ENCODE measurements around the gene SHC2.
"Not testable (repeated sequence)": the region's sequence is repeated elsewhere in the genome, so short reads cannot be mapped to it uniquely, and the experiment has no call there.

SHC2 gene

GRCh38 chr19:468587-469256 lies 7.9 kb upstream of the SHC2 start:
- DNase-seq, result no peak

GRCh38 chr19:467554-467953 lies 6.7 kb upstream of the SHC2 start:
- DNase-seq, result no peak

- no peak for DNase-seq
Measured at GRCh38 chr19:465056-465816, 4.4 kb upstream of the SHC2 start.

- no peak for DNase-seq
Measured at GRCh38 chr19:464208-464545, 3.3 kb upstream of the SHC2 start.

GRCh38 chr19:463483-464207 lies 2.8 kb upstream of the SHC2 start:
- DNase-seq, result no peak

- DNase-seq, result peak; percentile 60
Measured at GRCh38 chr19:461721-462551, 1.1 kb upstream of the SHC2 start.

GRCh38 chr19:459724-460511 lies 915 bp downstream of the SHC2 start:
- DNase-seq, result peak; percentile 55

GRCh38 chr19:458091-459042 lies 2.5 kb downstream of the SHC2 start:
- no peak for DNase-seq

- no peak for DNase-seq
Measured at GRCh38 chr19:457636-458035, 3.2 kb downstream of the SHC2 start.

- no peak for DNase-seq
Measured at GRCh38 chr19:456547-457110, 4.2 kb downstream of the SHC2 start.

- DNase-seq, result no peak
Measured at GRCh38 chr19:455851-456546, 4.8 kb downstream of the SHC2 start.

GRCh38 chr19:455031-455705 lies 5.7 kb downstream of the SHC2 start:
- DNase-seq, result no peak

GRCh38 chr19:453606-454005 lies 7.2 kb downstream of the SHC2 start:
- DNase-seq, result no peak

GRCh38 chr19:452829-453228 lies 8.0 kb downstream of the SHC2 start:
- no peak for DNase-seq

- not testable (repeated sequence) for DNase-seq
Measured at GRCh38 chr19:450912-451481, 9.8 kb downstream of the SHC2 start.

- DNase-seq, result no peak
Measured at GRCh38 chr19:449916-450315, 10.9 kb downstream of the SHC2 start.

GRCh38 chr19:447816-448560 lies 12.8 kb downstream of the SHC2 start:
- DNase-seq, result no peak

GRCh38 chr19:447064-447426 lies 13.8 kb downstream of the SHC2 start:
- no peak for DNase-seq

All from NCI-H2227 treated with DMSO at 0.1 percent for 48 hours (cell line).